ENCODE measurements around the gene TUBGCP3.

The TUBGCP3 gene

GRCh38 chr13:112483299-112483698 is 104.7 kb downstream of the TUBGCP3 start:
- TF ChIP-seq, protein P1, sequence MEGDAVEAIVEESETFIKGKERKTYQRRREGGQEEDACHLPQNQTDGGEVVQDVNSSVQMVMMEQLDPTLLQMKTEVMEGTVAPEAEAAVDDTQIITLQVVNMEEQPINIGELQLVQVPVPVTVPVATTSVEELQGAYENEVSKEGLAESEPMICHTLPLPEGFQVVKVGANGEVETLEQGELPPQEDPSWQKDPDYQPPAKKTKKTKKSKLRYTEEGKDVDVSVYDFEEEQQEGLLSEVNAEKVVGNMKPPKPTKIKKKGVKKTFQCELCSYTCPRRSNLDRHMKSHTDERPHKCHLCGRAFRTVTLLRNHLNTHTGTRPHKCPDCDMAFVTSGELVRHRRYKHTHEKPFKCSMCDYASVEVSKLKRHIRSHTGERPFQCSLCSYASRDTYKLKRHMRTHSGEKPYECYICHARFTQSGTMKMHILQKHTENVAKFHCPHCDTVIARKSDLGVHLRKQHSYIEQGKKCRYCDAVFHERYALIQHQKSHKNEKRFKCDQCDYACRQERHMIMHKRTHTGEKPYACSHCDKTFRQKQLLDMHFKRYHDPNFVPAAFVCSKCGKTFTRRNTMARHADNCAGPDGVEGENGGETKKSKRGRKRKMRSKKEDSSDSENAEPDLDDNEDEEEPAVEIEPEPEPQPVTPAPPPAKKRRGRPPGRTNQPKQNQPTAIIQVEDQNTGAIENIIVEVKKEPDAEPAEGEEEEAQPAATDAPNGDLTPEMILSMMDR (IDR thresholded peaks at IDR 0.05; ENCODE audit: control insufficient read depth, extremely low read depth, insufficient read depth), result no peak
- DNase-seq (ENCODE audit: low read depth), result no peak
- no peak overlapping the region for H3K4me3 ChIP-seq (ENCODE audit: low read depth, low read length)

DNA sequence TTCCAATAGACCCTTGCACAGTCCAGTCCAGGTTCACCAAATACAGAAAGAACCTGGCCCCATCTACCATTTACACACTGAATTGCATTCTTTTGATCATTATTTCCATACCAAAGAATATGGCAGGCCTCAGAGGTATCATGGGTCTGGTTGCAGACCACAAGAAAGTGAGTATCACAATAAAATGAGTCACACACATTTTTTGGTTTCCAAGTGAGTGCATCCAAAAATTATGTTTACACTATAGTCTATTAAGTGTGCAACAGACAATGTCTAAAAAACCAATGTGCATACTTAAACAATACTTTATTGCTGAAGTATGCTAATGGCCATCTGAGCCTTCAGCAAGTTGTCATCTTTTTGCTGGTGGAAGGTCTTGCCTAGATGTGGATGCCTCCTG is 106.5 kb downstream of the TUBGCP3 start:
- no peak for DNase-seq (ENCODE audit: low read depth)
- TF ChIP-seq, protein P1 (IDR thresholded peaks at IDR 0.05; ENCODE audit: control insufficient read depth, extremely low read depth, insufficient read depth), result no peak
- H3K4me3 ChIP-seq (ENCODE audit: low read depth, low read length), result no peak overlapping the region

GRCh38 chr13:112479389-112479788 is 108.6 kb downstream of the TUBGCP3 start:
- TF ChIP-seq, protein P1 (IDR thresholded peaks at IDR 0.05; ENCODE audit: control insufficient read depth, extremely low read depth, insufficient read depth), result no peak
- DNase-seq (ENCODE audit: low read depth), result no peak
- no peak overlapping the region for H3K4me3 ChIP-seq (ENCODE audit: low read depth, low read length)

DNA sequence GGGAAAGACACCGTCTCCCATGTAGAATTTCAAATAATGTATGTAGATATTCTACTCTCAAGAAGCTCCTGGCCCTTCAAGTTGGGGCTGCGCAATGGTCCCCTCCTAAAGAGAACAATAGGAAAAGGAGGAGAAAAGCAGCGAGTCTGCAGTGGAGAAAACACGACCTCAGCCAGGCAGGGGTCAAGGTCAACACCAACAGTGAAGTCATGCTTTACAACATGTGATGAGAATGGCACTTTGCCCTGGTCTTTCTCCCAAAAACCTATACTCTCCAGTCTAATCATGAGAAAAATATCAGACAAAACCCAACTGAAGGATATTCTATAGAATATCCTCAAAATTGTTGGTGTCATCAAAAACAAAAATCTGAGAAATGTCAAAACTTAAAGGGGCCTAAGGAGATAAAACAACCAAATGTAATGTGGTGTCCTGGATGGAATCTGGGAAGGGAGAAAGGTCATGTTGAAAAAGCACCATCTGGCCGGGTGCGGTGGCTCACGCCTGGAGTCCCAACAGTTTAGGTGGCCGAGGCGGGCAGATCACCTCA is 110.8 kb downstream of the TUBGCP3 start:
- no peak for DNase-seq (ENCODE audit: low read depth)
- TF ChIP-seq, protein P1 (IDR thresholded peaks at IDR 0.05; ENCODE audit: control insufficient read depth, extremely low read depth, insufficient read depth), result no peak
- no peak overlapping the region for H3K4me3 ChIP-seq (ENCODE audit: low read depth, low read length)

- TF ChIP-seq, protein P1 (IDR thresholded peaks at IDR 0.05; ENCODE audit: control insufficient read depth, extremely low read depth, insufficient read depth), result no peak
- no peak for DNase-seq (ENCODE audit: low read depth)
- H3K4me3 ChIP-seq (ENCODE audit: low read depth, low read length), result no peak overlapping the region
These were observed 112.1 kb downstream of the TUBGCP3 start for GRCh38 chr13:112475889-112476288.

DNA sequence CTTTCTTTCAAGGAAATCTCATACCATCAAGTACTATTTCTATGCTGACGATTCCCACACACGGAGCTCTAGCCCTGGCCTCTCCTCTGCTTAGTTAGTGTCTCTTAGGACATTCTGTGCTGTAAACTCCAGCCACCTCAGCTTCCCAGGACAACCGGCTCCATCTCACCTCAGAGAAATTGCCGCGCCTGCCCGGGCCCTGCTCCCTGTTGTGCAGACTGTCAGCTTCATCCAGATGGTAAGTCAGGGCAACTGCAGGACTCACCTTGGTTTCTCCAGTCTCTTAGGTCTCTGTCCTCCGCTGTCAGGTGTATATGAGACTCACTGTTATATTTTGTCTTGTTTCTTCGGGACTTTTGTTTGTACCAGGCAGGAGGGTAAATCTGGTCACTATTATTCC is 113.1 kb downstream of the TUBGCP3 start:
- TF ChIP-seq, protein P1 (IDR thresholded peaks at IDR 0.05; ENCODE audit: control insufficient read depth, extremely low read depth, insufficient read depth), result no peak
- H3K4me3 ChIP-seq (ENCODE audit: low read depth, low read length), result no peak overlapping the region
- no peak for DNase-seq (ENCODE audit: low read depth)

- no peak for DNase-seq (ENCODE audit: low read depth)
- TF ChIP-seq, protein P1 (IDR thresholded peaks at IDR 0.05; ENCODE audit: control insufficient read depth, extremely low read depth, insufficient read depth), result 0 out of 2 replicates have a peak, but pooled peaks have one; percentile 4
- no peak overlapping the region for H3K4me3 ChIP-seq (ENCODE audit: low read depth, low read length)
These were observed 114.1 kb downstream of the TUBGCP3 start for GRCh38 chr13:112473818-112474217.

Data from LNCaP clone FGC (cell line).